NCI-H524 treated with DMSO at 0.1 percent for 48 hours (cell line): ENCODE results near the gene POPDC3.
"Not testable (repeated sequence)": the region's sequence is repeated elsewhere in the genome, so short reads cannot be mapped to it uniquely, and the experiment has no call there.

Experiments
- DNase-seq: peaks from one replicate; lab custom pipeline; 2025; lab: John Stamatoyannopoulos, UW

Gene POPDC3

GRCh38 chr6:105179244-105180065 lies at the start of gene POPDC3:
POPDC3 (minus strand) TSS chr6:105180014; CDS start chr6:105161909, 18,105 bp downstream.
- no peak for DNase-seq

GRCh38 chr6:105227295-105227767 lies 47.5 kb upstream of the POPDC3 start:
- no peak for DNase-seq

GRCh38 chr6:105226598-105227294 lies 46.9 kb upstream of the POPDC3 start:
- no peak for DNase-seq

- no peak for DNase-seq
Observed at GRCh38 chr6:105223242-105223641, 43.4 kb upstream of the POPDC3 start.

GRCh38 chr6:105221219-105221618 lies 41.4 kb upstream of the POPDC3 start:
- DNase-seq: not testable (repeated sequence)

GRCh38 chr6:105220186-105220585 lies 40.4 kb upstream of the POPDC3 start:
- peak; percentile 87 for DNase-seq

GRCh38 chr6:105219218-105219617 lies 39.4 kb upstream of the POPDC3 start:
- not testable (repeated sequence) for DNase-seq

GRCh38 chr6:105215506-105215905 lies 35.7 kb upstream of the POPDC3 start:
- DNase-seq: no peak

GRCh38 chr6:105214668-105215067 lies 34.9 kb upstream of the POPDC3 start:
- DNase-seq: no peak

- no peak for DNase-seq
Observed at GRCh38 chr6:105213272-105213671, 33.5 kb upstream of the POPDC3 start.

- no peak for DNase-seq
Observed at GRCh38 chr6:105212587-105212986, 32.8 kb upstream of the POPDC3 start.

- no peak for DNase-seq
Observed at GRCh38 chr6:105211831-105212230, 32.0 kb upstream of the POPDC3 start.

GRCh38 chr6:105210932-105211531 lies 31.2 kb upstream of the POPDC3 start:
- no peak for DNase-seq

GRCh38 chr6:105209950-105210706 lies 30.3 kb upstream of the POPDC3 start:
- no peak for DNase-seq

- no peak for DNase-seq
Observed at GRCh38 chr6:105207524-105208269, 27.9 kb upstream of the POPDC3 start.

GRCh38 chr6:105204768-105205167 lies 25.0 kb upstream of the POPDC3 start:
- DNase-seq: no peak

- DNase-seq: no peak
Observed at GRCh38 chr6:105204331-105204730, 24.5 kb upstream of the POPDC3 start.

- no peak for DNase-seq
Observed at GRCh38 chr6:105202486-105202885, 22.7 kb upstream of the POPDC3 start.

GRCh38 chr6:105200133-105200730 lies 20.4 kb upstream of the POPDC3 start:
- DNase-seq: no peak

- DNase-seq: no peak
Observed at GRCh38 chr6:105199711-105200110, 19.9 kb upstream of the POPDC3 start.

- DNase-seq: no peak
Observed at GRCh38 chr6:105196076-105196475, 16.3 kb upstream of the POPDC3 start.
